DND-41 (cell line): ENCODE results near the gene CACNB2.

Source experiments
- EZH2 ChIP-seq: IDR thresholded peaks from 3 replicates; pipeline ENCODE4 v1.6.1; 2012; ENCODE audit warnings: borderline replicate concordance, low read depth, mild to moderate bottlenecking, moderate library complexity, low read length, inconsistent platforms; ENCODE audit not compliant: severe bottlenecking
- TF ChIP-seq, protein P1 (sequence below): IDR thresholded peaks from 2 replicates; pipeline ENCODE4 v1.5.1; 2012; ENCODE audit warnings: borderline replicate concordance, low read length, moderate library complexity, mild to moderate bottlenecking; ENCODE audit not compliant: poor library complexity, severe bottlenecking; ENCODE audit errors: extremely low read depth

DNA sequence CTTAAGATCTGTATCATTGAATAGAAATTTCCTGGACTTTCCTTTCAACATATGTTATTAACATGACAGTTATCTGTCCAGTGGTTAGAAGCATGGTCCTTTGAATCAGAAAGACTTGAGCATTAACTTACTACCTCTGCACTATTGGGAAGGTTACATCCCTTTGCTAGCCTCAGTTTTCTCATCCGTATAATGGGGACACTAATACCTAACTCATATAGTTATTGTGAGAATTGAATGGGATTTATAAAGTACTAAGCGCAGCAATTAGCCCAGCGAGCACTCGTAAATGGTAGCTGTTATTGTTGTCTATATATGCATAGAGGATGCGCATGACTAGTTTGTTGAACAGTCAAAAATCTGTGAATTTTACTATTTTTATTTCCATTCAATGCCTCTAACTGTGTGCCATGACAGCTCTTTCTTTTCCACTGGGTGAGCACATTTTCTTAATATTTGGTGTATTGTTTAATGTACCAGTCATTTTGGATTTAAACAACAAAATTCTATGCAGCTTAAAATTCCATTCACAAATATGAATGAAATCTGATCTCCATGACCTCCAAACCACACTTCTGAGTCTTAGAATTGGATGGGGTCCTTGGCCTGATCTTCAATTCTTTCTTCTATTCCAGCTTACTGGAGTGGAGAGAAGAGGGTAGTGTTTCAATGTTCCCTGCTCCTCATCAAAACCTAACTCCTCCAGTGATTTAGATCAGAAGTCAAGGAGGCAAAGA is 65.0 kb downstream of the CACNB2 start:
- TF ChIP-seq, protein P1, sequence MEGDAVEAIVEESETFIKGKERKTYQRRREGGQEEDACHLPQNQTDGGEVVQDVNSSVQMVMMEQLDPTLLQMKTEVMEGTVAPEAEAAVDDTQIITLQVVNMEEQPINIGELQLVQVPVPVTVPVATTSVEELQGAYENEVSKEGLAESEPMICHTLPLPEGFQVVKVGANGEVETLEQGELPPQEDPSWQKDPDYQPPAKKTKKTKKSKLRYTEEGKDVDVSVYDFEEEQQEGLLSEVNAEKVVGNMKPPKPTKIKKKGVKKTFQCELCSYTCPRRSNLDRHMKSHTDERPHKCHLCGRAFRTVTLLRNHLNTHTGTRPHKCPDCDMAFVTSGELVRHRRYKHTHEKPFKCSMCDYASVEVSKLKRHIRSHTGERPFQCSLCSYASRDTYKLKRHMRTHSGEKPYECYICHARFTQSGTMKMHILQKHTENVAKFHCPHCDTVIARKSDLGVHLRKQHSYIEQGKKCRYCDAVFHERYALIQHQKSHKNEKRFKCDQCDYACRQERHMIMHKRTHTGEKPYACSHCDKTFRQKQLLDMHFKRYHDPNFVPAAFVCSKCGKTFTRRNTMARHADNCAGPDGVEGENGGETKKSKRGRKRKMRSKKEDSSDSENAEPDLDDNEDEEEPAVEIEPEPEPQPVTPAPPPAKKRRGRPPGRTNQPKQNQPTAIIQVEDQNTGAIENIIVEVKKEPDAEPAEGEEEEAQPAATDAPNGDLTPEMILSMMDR: no peak
- TF ChIP-seq EZH2: no peak
